SK-N-SH (cell line): ENCODE data around the gene COBLL1. TPM values are rescaled to one million over a fixed set of nuclear protein-coding genes. Genes with fewer than 3 reads are reported as not detected.

Source experiments
- CTCF ChIA-PET: fragments of 300-600, 350-600 bp; formaldehyde crosslinking; extraction: SDS; loops from one replicate; lab custom pipeline; 2021; lab: Yijun Ruan, JAX
- POLR2A ChIA-PET: fragments of 350-600 bp; sonication (Branson Sonifier 250); formaldehyde crosslinking; extraction: SDS; loops from one replicate; lab custom pipeline; 2020; ENCODE audit warnings: antibody characterized with exemption, inconsistent platforms; lab: Yijun Ruan, JAX
- DNase-seq: peaks from one replicate; pipeline ENCODE4 v3.0.0; 2012
- H2AFZ ChIP-seq: fragments of 200-600 bp; sonication (generic); 2 replicates; pipeline ENCODE4 v1.8.1; 2016; ENCODE audit warnings: antibody characterized with exemption, mild to moderate bottlenecking, low read depth
- H3F3A ChIP-seq: fragments of 200-600 bp; sonication (generic); replicated peaks from 2 replicates; pipeline ENCODE3; 2016; ENCODE audit warnings: antibody characterized with exemption, mild to moderate bottlenecking; ENCODE audit not compliant: insufficient read depth
- H3K27ac ChIP-seq, 2 experiments: fragments of 200-500 bp in 1 of 2; fragments of 200-600 bp in 1 of 2; sonication (Bioruptor generic) in 1 of 2; sonication (generic), shearing (Covaris generic) in 1 of 2; 2 replicates each; pipeline versions ENCODE4 v1.5.1 to v1.6.1; 2014 to 2016; ENCODE audit warnings: low read depth in 2 of 2, inconsistent platforms in 1 of 2, low read length in 1 of 2, mild to moderate bottlenecking in 1 of 2, mixed read lengths in 1 of 2
- H3K27me3 ChIP-seq: fragments of 200-600 bp; sonication (generic), shearing (Covaris generic); 2 replicates; pipeline ENCODE4 v1.6.1; 2016; ENCODE audit warnings: mixed run types; ENCODE audit not compliant: insufficient read depth
- H3K36me3 ChIP-seq, 2 experiments: fragments of 200-500 bp in 1 of 2; fragments of 200-600 bp in 1 of 2; sonication (Bioruptor generic) in 1 of 2; sonication (generic) in 1 of 2; replicated peaks in 1 of 2; 2 replicates each; pipeline versions ENCODE3 to v1.5.1; 2014 to 2016; ENCODE audit warnings: low read length in 1 of 2, mild to moderate bottlenecking in 1 of 2; ENCODE audit not compliant: insufficient read depth in 2 of 2, control insufficient read depth in 1 of 2
- H3K4me1 ChIP-seq, 2 experiments: fragments of 200-500 bp in 1 of 2; fragments of 200-600 bp in 1 of 2; sonication (Bioruptor generic) in 1 of 2; sonication (generic), shearing (Covaris generic) in 1 of 2; 2 replicates each; pipeline versions ENCODE4 v1.5.1 to v1.6.1; 2014 to 2016; ENCODE audit warnings: low read depth in 1 of 2, low read length in 1 of 2, mixed run types in 1 of 2; ENCODE audit not compliant: insufficient read depth in 2 of 2, control insufficient read depth in 1 of 2
- H3K4me2 ChIP-seq: fragments of 200-600 bp; sonication (generic), shearing (Covaris generic); 2 replicates; pipeline ENCODE4 v1.6.1; 2017; ENCODE audit warnings: mixed run types
- H3K4me3 ChIP-seq, 2 experiments: fragments of 200-500 bp in 1 of 2; fragments of 200-600 bp in 1 of 2; sonication (Bioruptor generic) in 1 of 2; sonication (generic), shearing (Covaris generic) in 1 of 2; 2 replicates each; pipeline versions ENCODE4 v1.5.1 to v1.8.1; 2014 to 2016; ENCODE audit warnings: low read depth in 2 of 2, inconsistent platforms in 1 of 2, low read length in 1 of 2, mild to moderate bottlenecking in 1 of 2, mixed read lengths in 1 of 2, moderate library complexity in 1 of 2
- H3K79me2 ChIP-seq: fragments of 200-600 bp; sonication (generic); 2 replicates; pipeline ENCODE4 v1.8.1; 2017; ENCODE audit warnings: mild to moderate bottlenecking; ENCODE audit not compliant: insufficient read depth
- H3K9ac ChIP-seq: fragments of 200-600 bp; sonication (generic); 2 replicates; pipeline ENCODE4 v1.6.1; 2017; ENCODE audit warnings: mixed run types
- H3K9me2 ChIP-seq: fragments of 200-600 bp; sonication (generic); 2 replicates; pipeline ENCODE4 v1.6.1; 2017; ENCODE audit warnings: mixed run types
- H3K9me3 ChIP-seq: fragments of 200-600 bp; sonication (generic); 2 replicates; pipeline ENCODE4 v1.6.1; 2017; ENCODE audit warnings: mixed run types, mild to moderate bottlenecking, moderate library complexity
- H4K20me1 ChIP-seq: fragments of 200-600 bp; sonication (generic); 2 replicates; pipeline ENCODE4 v1.6.1; 2017; ENCODE audit warnings: mild to moderate bottlenecking, mixed run types; ENCODE audit not compliant: insufficient read depth
- GATA2 ChIP-seq: sonication (generic); formaldehyde crosslinking; IDR thresholded peaks from 2 replicates; pipeline ENCODE4 v1.5.0; 2020; ENCODE audit warnings: mild to moderate bottlenecking, missing genetic modification reagents
- MEF2A ChIP-seq: IDR thresholded peaks from 2 replicates; pipeline ENCODE4 v1.4.0; 2012; ENCODE audit warnings: low read depth, borderline replicate concordance
- MXI1 ChIP-seq: IDR thresholded peaks from 2 replicates; pipeline ENCODE4 v1.6.1; 2012; ENCODE audit warnings: mild to moderate bottlenecking, low read depth, low read length, improper control_type of control experiment
- NRF1 ChIP-seq: IDR thresholded peaks from 2 replicates; pipeline ENCODE4 v1.6.1; 2012; ENCODE audit warnings: low read depth, mild to moderate bottlenecking, low read length
- RFX5 ChIP-seq: IDR thresholded peaks from 2 replicates; pipeline ENCODE4 v1.6.1; 2012; ENCODE audit warnings: mild to moderate bottlenecking, improper control_type of control experiment, low read length
- TAF1 ChIP-seq: IDR thresholded peaks from 2 replicates; pipeline ENCODE4 v1.6.1; 2012; ENCODE audit warnings: low read depth, mild to moderate bottlenecking, low read length, moderate library complexity, borderline replicate concordance
- TCF12 ChIP-seq: IDR thresholded peaks from 2 replicates; pipeline ENCODE4 v1.4.0; 2012
- WGBS: methylation state at CpG from one replicate; pipeline ENCODE4 v1.1.6; 2017; ENCODE audit warnings: low lambda C conversion rate; 5-methylcytosine and 5-hydroxymethylcytosine counted together
- polyA plus RNA-seq, 3 experiments: library from polyadenylated mRNA; depleted of rRNA; stranded (reverse); fragments of >200 nt; gene quantifications; 2 replicates each; pipeline ENCODE4 v1.2.3, GENCODE V29; 2012
- TF ChIP-seq, protein P1 (sequence below): IDR thresholded peaks from 2 replicates; pipeline ENCODE4; 2012
- TF ChIP-seq, protein P2 (sequence below): IDR thresholded peaks from 2 replicates; pipeline ENCODE4 v1.4.0; 2012; ENCODE audit warnings: low read depth, borderline replicate concordance
- TF ChIP-seq, protein P3 (sequence below): fragments of 150-350 bp; IDR thresholded peaks from 2 replicates; pipeline ENCODE4 v1.6.1; 2017; ENCODE audit warnings: antibody characterized with exemption, low read length, low read depth, borderline replicate concordance

COBLL1 gene
- polyA plus RNA-seq, 1 of the 3 experiments (the other 2 are of a cell fraction) = 3.1 TPM

DNA sequence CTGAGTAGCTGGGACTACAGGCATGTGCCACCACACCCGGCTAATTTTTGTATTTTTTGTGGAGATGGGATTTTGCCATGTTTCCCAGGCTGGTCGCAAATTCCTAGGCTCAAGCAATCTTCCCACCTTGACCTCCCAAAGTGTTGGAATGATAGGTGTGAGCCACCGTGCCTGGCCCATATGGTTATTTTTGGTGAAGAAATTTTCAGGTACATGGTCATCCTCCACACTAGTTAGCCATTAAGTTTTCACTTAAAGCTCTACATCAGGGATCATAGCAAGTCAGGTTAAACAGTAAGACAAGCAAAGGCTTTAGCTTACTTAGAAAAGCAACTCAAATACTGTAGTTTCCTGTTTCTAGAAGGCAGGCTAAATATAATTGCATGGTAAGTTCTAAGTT, 116.1 kb downstream of the COBLL1 start:
- no peak overlapping the region for H2AFZ ChIP-seq
- H3F3A ChIP-seq = peaks cover 4% of the 10 kb centered on the region
- no peaks in the 10 kb centered on the region for H3K9me3 ChIP-seq
- no peaks in the 10 kb centered on the region for H3K27me3 ChIP-seq
- TF ChIP-seq, protein P1, sequence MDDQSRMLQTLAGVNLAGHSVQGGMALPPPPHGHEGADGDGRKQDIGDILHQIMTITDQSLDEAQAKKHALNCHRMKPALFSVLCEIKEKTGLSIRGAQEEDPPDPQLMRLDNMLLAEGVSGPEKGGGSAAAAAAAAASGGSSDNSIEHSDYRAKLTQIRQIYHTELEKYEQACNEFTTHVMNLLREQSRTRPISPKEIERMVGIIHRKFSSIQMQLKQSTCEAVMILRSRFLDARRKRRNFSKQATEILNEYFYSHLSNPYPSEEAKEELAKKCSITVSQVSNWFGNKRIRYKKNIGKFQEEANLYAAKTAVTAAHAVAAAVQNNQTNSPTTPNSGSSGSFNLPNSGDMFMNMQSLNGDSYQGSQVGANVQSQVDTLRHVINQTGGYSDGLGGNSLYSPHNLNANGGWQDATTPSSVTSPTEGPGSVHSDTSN = no peak
- TF ChIP-seq RFX5 = no peak
- no peak for TF ChIP-seq MXI1
- no peak for TF ChIP-seq TAF1
- TF ChIP-seq, protein P2, sequence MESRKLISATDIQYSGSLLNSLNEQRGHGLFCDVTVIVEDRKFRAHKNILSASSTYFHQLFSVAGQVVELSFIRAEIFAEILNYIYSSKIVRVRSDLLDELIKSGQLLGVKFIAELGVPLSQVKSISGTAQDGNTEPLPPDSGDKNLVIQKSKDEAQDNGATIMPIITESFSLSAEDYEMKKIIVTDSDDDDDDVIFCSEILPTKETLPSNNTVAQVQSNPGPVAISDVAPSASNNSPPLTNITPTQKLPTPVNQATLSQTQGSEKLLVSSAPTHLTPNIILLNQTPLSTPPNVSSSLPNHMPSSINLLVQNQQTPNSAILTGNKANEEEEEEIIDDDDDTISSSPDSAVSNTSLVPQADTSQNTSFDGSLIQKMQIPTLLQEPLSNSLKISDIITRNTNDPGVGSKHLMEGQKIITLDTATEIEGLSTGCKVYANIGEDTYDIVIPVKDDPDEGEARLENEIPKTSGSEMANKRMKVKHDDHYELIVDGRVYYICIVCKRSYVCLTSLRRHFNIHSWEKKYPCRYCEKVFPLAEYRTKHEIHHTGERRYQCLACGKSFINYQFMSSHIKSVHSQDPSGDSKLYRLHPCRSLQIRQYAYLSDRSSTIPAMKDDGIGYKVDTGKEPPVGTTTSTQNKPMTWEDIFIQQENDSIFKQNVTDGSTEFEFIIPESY = no peak
- no peak overlapping the region for H3K9ac ChIP-seq
- no peaks in the 10 kb centered on the region for H3K36me3 ChIP-seq
- no peaks in the 10 kb centered on the region for H3K79me2 ChIP-seq
- no peaks in the 10 kb centered on the region for H4K20me1 ChIP-seq
- no peak overlapping the region for H3K27ac ChIP-seq
- H3K9me2 ChIP-seq = no peaks in the 10 kb centered on the region
- ChIA-PET POLR2A (no interaction called here), CTCF (interaction anchor here (1.1 to 2.0 kb wide), 3 partner anchors 11 to 165 kb away, joined by 3 to 8 read pairs (median 6); no protein-coding TSS in a partner anchor)
- no peak overlapping the region for H3K4me2 ChIP-seq
- no peak for DNase-seq
- 77% methylated on average over 3 of the region's 3 CpGs for WGBS
- H3K4me1 ChIP-seq = peaks cover 0 to 1% of the 10 kb centered on the region in 2 experiments; a peak in 3 of 4 replicates
- H3K4me3 ChIP-seq = no peak overlapping the region

DNA sequence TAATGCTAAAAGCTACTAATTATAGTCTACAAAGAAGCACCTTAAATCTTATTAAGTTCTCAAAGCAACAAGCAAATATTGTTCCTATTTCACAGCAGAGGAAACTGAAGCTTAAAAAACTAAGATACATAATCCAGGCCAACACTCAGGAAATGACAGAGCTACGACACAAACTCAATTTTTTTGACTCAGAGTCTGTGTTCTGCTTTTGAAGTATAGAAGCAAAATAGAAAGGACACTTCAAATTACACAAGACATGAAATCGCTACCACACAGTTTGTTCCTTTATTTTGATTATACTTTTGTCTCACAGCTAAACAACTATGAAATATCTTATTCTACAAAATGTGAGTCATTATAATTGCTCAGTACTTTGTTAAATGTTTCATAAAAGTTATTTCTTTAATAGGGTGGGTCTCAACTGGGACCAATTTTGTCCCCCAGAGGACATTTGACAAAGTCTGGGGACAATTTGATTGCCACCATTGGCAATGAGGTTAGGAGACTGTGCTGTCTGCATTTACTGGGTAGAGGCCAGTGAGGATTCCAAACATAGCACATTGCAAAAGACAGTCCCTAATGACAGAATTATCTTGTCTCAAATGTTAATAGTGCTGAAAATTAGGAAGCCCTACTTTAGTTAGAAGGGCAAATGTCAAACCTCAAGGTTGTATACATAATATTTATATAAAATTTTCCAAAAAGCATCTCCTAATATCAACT, 118.8 kb downstream of the COBLL1 start:
- Histone ChIP-seq H3K9me3 (no peaks in the 10 kb centered on the region), H3K79me2 (no peaks in the 10 kb centered on the region), H3F3A (peaks cover under 1% of the 10 kb centered on the region), H2AFZ (no peak overlapping the region), H3K4me2 (peak overlapping the region; percentile 16; the same call in 1 of the 2 replicates), H3K9ac (no peak overlapping the region), H3K4me3 (no peak overlapping the region), H3K27ac (peak overlapping the region; percentile 39 to 41; a peak in 3 of 4 replicates)
- CTCF ChIA-PET = interaction anchor here (1.1 to 2.7 kb wide), 2 partner anchors 14 to 163 kb away, joined by 4 to 12 read pairs; no protein-coding TSS in a partner anchor
- TF ChIP-seq TCF12 (peak; percentile 39; the same call in 1 of the 2 replicates), MXI1 (no peak), GATA2 (no peak), NRF1 (no peak), MEF2A (no peak)
- TF ChIP-seq, protein P3, sequence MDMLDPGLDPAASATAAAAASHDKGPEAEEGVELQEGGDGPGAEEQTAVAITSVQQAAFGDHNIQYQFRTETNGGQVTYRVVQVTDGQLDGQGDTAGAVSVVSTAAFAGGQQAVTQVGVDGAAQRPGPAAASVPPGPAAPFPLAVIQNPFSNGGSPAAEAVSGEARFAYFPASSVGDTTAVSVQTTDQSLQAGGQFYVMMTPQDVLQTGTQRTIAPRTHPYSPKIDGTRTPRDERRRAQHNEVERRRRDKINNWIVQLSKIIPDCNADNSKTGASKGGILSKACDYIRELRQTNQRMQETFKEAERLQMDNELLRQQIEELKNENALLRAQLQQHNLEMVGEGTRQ = no peak
- TF ChIP-seq, all 33 proteins: peak for 1
- Histone ChIP-seq H3K36me3 (peaks cover 0 to 3% of the 10 kb centered on the region in 2 experiments), H3K4me1 (peaks cover 0 to 6% of the 10 kb centered on the region in 2 experiments; a peak in 3 of 4 replicates), H3K9me2 (no peaks in the 10 kb centered on the region), H3K27me3 (no peaks in the 10 kb centered on the region), H4K20me1 (no peaks in the 10 kb centered on the region)
- no peak for DNase-seq
- POLR2A ChIA-PET = no interaction called here
- 78% methylated on average over 2 of the region's 2 CpGs for WGBS
